Osteocyte (in vitro differentiated cells): Measurements from ENCODE around the gene ARVCF. TPM values are rescaled to one million over a fixed set of nuclear protein-coding genes. Genes with fewer than 3 reads are reported as not detected.

Experiments used
- DNase-seq: peaks from one replicate; pipeline ENCODE4 v3.0.0; 2021; ENCODE audit warnings: mixed read lengths; ENCODE audit not compliant: unreplicated experiment; ENCODE audit errors: extremely low spot score
- H3K27ac Mint-ChIP-seq: one replicate; pipeline ENCODE4 v1.8.0; 2021; ENCODE audit warnings: mild to moderate bottlenecking, mixed read lengths; ENCODE audit not compliant: unreplicated experiment
- H3K27me3 Mint-ChIP-seq: one replicate; pipeline ENCODE4 v1.8.0; 2021; ENCODE audit warnings: mixed read lengths; ENCODE audit not compliant: unreplicated experiment
- H3K36me3 Mint-ChIP-seq: one replicate; pipeline ENCODE4 v1.8.0; 2021; ENCODE audit warnings: mixed read lengths; ENCODE audit not compliant: unreplicated experiment
- H3K4me1 Mint-ChIP-seq: one replicate; pipeline ENCODE4 v1.8.0; 2021; ENCODE audit warnings: mixed read lengths; ENCODE audit not compliant: unreplicated experiment
- H3K4me3 Mint-ChIP-seq: one replicate; pipeline ENCODE4 v1.8.0; 2021; ENCODE audit warnings: mild to moderate bottlenecking, moderate library complexity, mixed read lengths; ENCODE audit not compliant: unreplicated experiment
- H3K9me3 Mint-ChIP-seq: one replicate; pipeline ENCODE4 v1.8.0; 2021; ENCODE audit warnings: mixed read lengths; ENCODE audit not compliant: unreplicated experiment
- CTCF ChIP-seq: fragments of 200-600 bp; sonication (generic); IDR thresholded peaks from 2 replicates; pipeline ENCODE4 v1.5.0; 2021; ENCODE audit warnings: antibody characterized with exemption, mild to moderate bottlenecking, moderate library complexity
- total RNA-seq: library from RNA; stranded (reverse); gene quantifications from 2 replicates; pipeline ENCODE4 v1.2.1, GENCODE V29; 2021

ARVCF gene
- total RNA-seq, 1 donor from 2014 or later = 29.3 TPM

GRCh38 chr22:19931514-19931913 is 85.1 kb downstream of the ARVCF start:
- TF ChIP-seq CTCF = no peak
- Mint-ChIP-seq H3K4me3 (no peak overlapping the region), H3K9me3 (peaks cover 11% of the 10 kb centered on the region), H3K27ac (no peak overlapping the region), H3K4me1 (no peaks in the 10 kb centered on the region), H3K36me3 (peaks cover 8% of the 10 kb centered on the region), H3K27me3 (no peaks in the 10 kb centered on the region)
- no peak for DNase-seq

GRCh38 chr22:19930551-19931486 is 85.8 kb downstream of the ARVCF start:
- DNase-seq = no peak
- Mint-ChIP-seq H3K36me3 (peaks cover 6% of the 10 kb centered on the region), H3K4me1 (no peaks in the 10 kb centered on the region), H3K9me3 (peaks cover 6% of the 10 kb centered on the region), H3K27ac (no peak overlapping the region), H3K27me3 (no peaks in the 10 kb centered on the region), H3K4me3 (no peak overlapping the region)
- no peak for TF ChIP-seq CTCF

GRCh38 chr22:19929586-19930550 is 86.8 kb downstream of the ARVCF start:
- H3K4me1 Mint-ChIP-seq = no peaks in the 10 kb centered on the region
- no peaks in the 10 kb centered on the region for H3K36me3 Mint-ChIP-seq
- DNase-seq = no peak
- H3K9me3 Mint-ChIP-seq = no peaks in the 10 kb centered on the region
- TF ChIP-seq CTCF = no peak
- H3K27me3 Mint-ChIP-seq = no peaks in the 10 kb centered on the region
- no peak overlapping the region for H3K27ac Mint-ChIP-seq
- H3K4me3 Mint-ChIP-seq = no peak overlapping the region

- H3K27me3 Mint-ChIP-seq = no peaks in the 10 kb centered on the region
- no peaks in the 10 kb centered on the region for H3K36me3 Mint-ChIP-seq
- no peak for TF ChIP-seq CTCF
- DNase-seq = no peak
- H3K27ac Mint-ChIP-seq = no peak overlapping the region
- H3K4me1 Mint-ChIP-seq = no peaks in the 10 kb centered on the region
- no peak overlapping the region for H3K4me3 Mint-ChIP-seq
- H3K9me3 Mint-ChIP-seq = no peaks in the 10 kb centered on the region
These were observed 88.4 kb downstream of the ARVCF start for GRCh38 chr22:19928207-19928606.
